WERI-Rb-1 (cell line): Measurements from ENCODE around the gene PDE9A.

Experiments
- DNase-seq: peaks from one replicate; pipeline ENCODE4 v3.0.0-alpha.2; 2020
- H3K27ac ChIP-seq: fragments of 250-450 bp; sonication (Bioruptor Pico); 2 replicates; pipeline ENCODE4 v1.5.1; 2020; ENCODE audit warnings: mild to moderate bottlenecking, moderate library complexity
- H3K27me3 ChIP-seq: fragments of 250-450 bp; sonication (Bioruptor Pico); 2 replicates; pipeline ENCODE4 v1.5.1; 2021; ENCODE audit warnings: mild to moderate bottlenecking, low read depth, moderate library complexity; ENCODE audit not compliant: insufficient read depth, severe bottlenecking
- H3K36me3 ChIP-seq: fragments of 250-450 bp; sonication (Bioruptor Pico); 2 replicates; pipeline ENCODE4 v1.5.1; 2020; ENCODE audit warnings: mild to moderate bottlenecking, moderate library complexity
- H3K4me3 ChIP-seq: 2 replicates; pipeline ENCODE4 v1.5.1; 2011; ENCODE audit warnings: low read depth, mild to moderate bottlenecking, control low read depth, low read length
- H3K9me3 ChIP-seq: fragments of 250-450 bp; sonication (Bioruptor Pico); 2 replicates; pipeline ENCODE4 v1.5.1; 2021; ENCODE audit warnings: mild to moderate bottlenecking, moderate library complexity; ENCODE audit not compliant: severe bottlenecking
- CTCF ChIP-seq: IDR thresholded peaks from 2 replicates; pipeline ENCODE4 v1.5.1; 2011; ENCODE audit warnings: low read depth, mild to moderate bottlenecking, control low read depth, inconsistent platforms, low read length

The PDE9A gene

GRCh38 chr21:42782723-42783242 lies 129.4 kb downstream of the PDE9A start:
- Histone ChIP-seq H3K36me3 (peaks cover 5% of the 10 kb centered on the region), H3K27ac (no peak overlapping the region; the same call in 1 of the 2 replicates), H3K27me3 (no peaks in the 10 kb centered on the region), H3K4me3 (no peak overlapping the region), H3K9me3 (peaks cover 10% of the 10 kb centered on the region)
- no peak for DNase-seq
- TF ChIP-seq CTCF: no peak

GRCh38 chr21:42784276-42784675 lies 130.9 kb downstream of the PDE9A start:
- H3K27me3 ChIP-seq: no peaks in the 10 kb centered on the region

GRCh38 chr21:42784896-42785451 lies 131.6 kb downstream of the PDE9A start:
- no peak overlapping the region for H3K27ac ChIP-seq
- TF ChIP-seq CTCF: no peak
- H3K9me3 ChIP-seq: peaks cover 10% of the 10 kb centered on the region
- H3K36me3 ChIP-seq: no peaks in the 10 kb centered on the region
- DNase-seq: no peak
- H3K27me3 ChIP-seq: no peaks in the 10 kb centered on the region
- no peak overlapping the region for H3K4me3 ChIP-seq

More at GRCh38 chr21:42784276-42784675, 130.9 kb downstream of the PDE9A start:
- no peak overlapping the region for H3K4me3 ChIP-seq
- no peaks in the 10 kb centered on the region for H3K36me3 ChIP-seq
- H3K9me3 ChIP-seq: peaks cover 10% of the 10 kb centered on the region
- no peak for DNase-seq
- H3K27ac ChIP-seq: no peak overlapping the region
- TF ChIP-seq CTCF: no peak

- Histone ChIP-seq H3K27me3 (no peaks in the 10 kb centered on the region), H3K9me3 (peaks cover 10% of the 10 kb centered on the region), H3K4me3 (no peak overlapping the region), H3K36me3 (no peaks in the 10 kb centered on the region), H3K27ac (no peak overlapping the region)
- TF ChIP-seq CTCF: no peak
- no peak for DNase-seq
These were observed 132.4 kb downstream of the PDE9A start for GRCh38 chr21:42785666-42786427.

- peaks cover 10% of the 10 kb centered on the region for H3K9me3 ChIP-seq
- no peaks in the 10 kb centered on the region for H3K27me3 ChIP-seq
- no peak overlapping the region for H3K27ac ChIP-seq
- no peak for DNase-seq
- no peak overlapping the region for H3K4me3 ChIP-seq
- no peak for TF ChIP-seq CTCF
- no peaks in the 10 kb centered on the region for H3K36me3 ChIP-seq
These were observed 133.5 kb downstream of the PDE9A start for GRCh38 chr21:42786884-42787283.
